Kasumi-1 (cell line): ENCODE results near the gene FAM24A.
"Not testable (repeated sequence)": the region's sequence is repeated elsewhere in the genome, so short reads cannot be mapped to it uniquely, and the experiment has no call there.

Experiments used
- DNase-seq, 2 experiments: peaks; one replicate each; lab custom pipeline; 2025; lab: John Stamatoyannopoulos, UW

Gene FAM24A

DNA sequence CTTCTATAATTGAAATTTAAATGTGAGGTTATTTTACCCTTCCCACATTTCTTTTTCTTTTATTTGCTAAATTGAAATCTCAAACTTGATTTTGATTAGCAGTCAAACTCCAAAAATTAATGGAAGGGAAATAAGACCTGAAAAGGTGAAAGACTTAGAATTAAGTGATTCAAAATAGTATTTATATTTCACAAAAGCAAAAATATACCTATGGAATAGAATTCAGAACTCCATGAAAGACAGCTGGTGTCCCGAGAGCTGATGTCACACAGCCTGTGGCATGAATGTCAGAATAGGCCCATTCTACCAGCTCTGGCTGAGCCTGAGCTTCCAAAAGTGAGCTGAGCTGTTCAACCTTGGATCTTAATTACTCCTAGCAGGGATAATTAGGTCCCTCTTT lies at the start of gene FAM24A:
FAM24A (plus strand) TSS at position 301 of the 400 bp plus-strand sequence. CDS start 1,025 bp downstream, outside the sequence.
- DNase-seq, result no peak

GRCh38 chr10:122861711-122862161 lies 48.7 kb upstream of the FAM24A start:
- no peak for DNase-seq

GRCh38 chr10:122863216-122864193 lies 46.9 kb upstream of the FAM24A start:
- no peak for DNase-seq

GRCh38 chr10:122864194-122864592 lies 46.2 kb upstream of the FAM24A start:
- no peak for DNase-seq

DNA sequence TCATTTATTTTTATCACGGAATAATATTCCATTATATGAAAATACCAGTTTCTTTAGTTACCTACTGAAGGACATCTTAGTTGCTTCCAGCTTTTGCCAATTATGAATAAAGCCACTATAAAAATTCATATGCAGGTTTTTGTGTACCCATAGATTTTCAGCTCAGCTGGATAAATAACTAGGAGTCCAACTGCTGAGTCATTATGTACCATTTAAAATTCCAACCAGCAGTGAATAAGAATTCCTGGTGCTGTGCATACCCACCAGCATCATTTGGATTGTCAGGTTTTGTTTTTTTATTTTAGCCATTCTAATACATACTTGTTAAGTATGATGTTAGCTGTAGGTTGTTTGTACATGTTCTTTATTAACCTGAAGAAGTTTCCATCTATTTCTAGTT lies 45.5 kb upstream of the FAM24A start:
- no peak for DNase-seq

DNA sequence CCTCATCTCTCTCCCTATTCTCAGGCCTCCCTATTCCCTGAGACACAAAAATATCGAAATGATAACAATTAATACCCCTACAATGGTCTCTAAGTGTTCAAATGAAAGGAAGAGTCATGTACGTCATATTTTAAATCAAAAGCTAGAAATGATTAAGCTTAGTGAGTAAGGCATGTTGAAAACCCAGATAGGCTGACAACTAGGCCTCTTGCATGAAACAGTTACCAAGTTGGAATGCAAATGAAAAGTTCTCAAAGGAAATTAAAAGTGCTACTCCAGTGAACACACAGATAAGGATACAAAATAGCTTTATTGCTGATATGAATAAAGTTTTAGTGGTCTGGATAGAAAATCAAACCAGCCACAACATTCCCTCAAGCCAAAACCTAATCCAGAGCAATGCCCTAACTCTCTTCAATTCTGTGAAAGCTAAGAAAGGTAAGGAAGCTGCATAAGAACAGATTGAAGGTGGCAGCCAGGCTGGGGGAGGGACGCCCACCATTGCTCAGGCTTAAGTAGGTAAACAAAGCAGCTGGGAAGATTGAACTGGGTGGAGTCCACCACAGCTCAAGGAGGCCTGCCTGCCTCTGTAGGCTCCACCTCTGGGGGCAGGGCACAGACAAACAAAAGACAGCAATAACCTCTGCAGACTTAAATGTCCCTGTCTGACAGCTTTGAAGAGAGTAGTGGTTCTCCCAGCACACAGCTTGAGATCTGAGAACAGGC lies 43.5 kb upstream of the FAM24A start:
- DNase-seq, result not testable (repeated sequence)

- not testable (repeated sequence) for DNase-seq
Observed at GRCh38 chr10:122868768-122869167, 41.6 kb upstream of the FAM24A start.

DNA sequence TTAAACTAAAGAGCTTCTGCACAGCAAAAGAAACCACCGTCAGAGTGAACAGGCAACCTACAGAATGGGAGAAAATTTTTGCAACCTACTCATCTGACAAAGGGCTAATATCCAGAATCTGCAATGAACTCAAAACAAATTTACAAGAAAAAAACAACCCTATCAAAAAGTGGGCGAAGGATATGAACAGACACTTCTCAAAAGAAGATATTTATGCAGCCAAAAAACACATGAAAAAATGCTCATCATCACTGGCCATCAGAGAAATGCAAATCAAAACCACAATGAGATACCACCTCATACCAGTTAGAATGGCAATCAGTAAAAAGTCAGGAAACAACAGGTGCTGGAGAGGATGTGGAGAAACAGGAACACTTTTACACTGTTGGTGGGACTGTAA lies 38.5 kb upstream of the FAM24A start:
- DNase-seq, result not testable (repeated sequence)

GRCh38 chr10:122875843-122876466 lies 34.5 kb upstream of the FAM24A start:
- no peak for DNase-seq

GRCh38 chr10:122876467-122876855 lies 33.9 kb upstream of the FAM24A start:
- DNase-seq, result no peak

DNA sequence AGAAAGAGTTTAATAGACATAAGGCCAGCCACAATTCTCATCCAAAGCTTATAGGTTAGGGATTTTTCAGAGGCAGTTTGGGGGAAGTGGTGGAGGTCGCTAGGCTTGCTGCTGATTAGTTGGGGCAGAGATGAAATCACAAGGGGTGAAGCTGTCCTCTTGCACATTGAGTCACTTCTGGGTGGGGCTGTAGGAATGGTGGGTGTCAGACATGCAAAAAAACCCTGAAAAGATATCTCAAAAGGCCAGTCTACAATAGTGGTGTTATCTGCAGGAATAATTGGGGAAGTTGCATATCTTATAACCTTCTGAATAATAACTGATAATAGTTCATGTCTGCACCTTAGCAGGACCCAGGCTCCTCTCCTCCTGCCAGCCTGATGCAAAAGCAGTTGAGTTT lies 33.1 kb upstream of the FAM24A start:
- no peak for DNase-seq

- peak; percentile 24 to 48 for DNase-seq
Observed at GRCh38 chr10:122878799-122879338, 31.5 kb upstream of the FAM24A start.

DNA sequence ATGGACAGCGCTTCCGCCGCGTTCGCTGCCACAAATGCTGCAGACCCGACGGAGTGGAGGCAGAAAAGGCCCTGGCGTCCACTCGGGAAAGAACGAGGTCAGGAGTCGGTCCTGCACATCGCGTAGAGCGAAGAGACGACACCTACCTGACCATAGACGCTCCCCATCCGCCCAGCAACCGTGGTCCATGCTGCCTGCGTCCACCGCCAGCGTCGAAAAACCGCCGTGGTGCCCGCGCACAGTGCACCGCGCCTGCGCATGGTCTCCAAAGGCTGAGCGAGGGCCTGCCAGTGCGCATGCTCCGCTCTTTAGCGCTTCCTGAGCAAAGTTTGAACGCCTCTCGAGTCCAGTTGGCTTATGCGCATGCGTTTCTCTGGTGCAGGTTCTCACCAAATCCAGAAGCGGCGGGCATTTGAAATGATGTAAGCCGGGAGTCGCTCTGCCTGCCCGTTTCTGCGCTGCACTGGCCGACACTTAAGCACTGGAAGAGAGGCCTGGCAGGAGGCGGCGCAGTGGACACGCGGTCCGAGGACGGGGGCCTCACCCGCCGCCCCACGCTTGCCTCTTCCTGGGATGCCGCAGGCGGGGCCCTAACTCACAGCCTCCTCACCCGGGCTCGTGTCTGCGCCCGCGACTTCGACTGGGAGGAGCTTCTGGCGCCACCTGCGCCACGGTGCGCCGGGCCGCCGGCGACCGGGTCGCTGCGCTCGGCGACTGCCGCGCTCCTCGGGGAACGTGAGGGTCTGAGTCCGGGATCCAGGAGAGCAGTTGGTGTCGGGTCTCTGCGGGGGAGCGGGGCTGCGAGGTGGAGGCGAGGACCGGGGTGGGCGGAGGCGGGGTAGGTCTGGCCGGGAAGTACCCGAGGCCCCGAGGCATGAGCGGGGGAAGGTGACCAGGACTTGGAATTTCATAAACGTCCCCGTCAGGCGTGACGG lies 30.8 kb upstream of the FAM24A start, which contains the start of gene FAM24B:
FAM24B (minus strand) TSS at position 243 of the 935 bp plus-strand sequence. CDS start 29,066 bp downstream, outside the sequence.
- DNase-seq, result peak; percentile 84 to 86

- no peak for DNase-seq
Observed at GRCh38 chr10:122882766-122883165, 27.6 kb upstream of the FAM24A start.

GRCh38 chr10:122884166-122884565 lies 26.2 kb upstream of the FAM24A start:
- peak in 1 of 2 experiments; percentile 8 for DNase-seq

- no peak for DNase-seq
Observed at GRCh38 chr10:122894261-122894944, 16.0 kb upstream of the FAM24A start.

DNA sequence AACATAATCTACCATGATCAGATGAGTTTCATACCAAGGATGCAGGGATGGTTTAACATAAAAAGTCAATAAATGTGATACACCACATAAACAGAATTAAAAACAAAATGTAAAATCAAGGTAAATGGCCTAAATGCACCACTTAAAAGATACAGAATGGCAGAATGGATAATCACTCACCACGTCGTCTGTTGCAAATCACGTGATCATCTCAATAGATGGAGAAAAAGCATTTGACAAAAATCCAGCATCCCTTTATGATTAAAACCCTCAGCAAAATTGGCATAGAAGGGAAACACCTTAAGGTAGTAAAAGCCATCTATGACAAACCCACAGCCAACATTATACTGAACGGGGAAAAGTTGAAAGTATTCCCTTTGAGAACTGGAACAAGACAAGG lies 6.5 kb upstream of the FAM24A start:
- not testable (repeated sequence) for DNase-seq

- DNase-seq, result peak; percentile 67 to 70
Observed at GRCh38 chr10:122911889-122912484, 1.6 kb downstream of the FAM24A start.

DNA sequence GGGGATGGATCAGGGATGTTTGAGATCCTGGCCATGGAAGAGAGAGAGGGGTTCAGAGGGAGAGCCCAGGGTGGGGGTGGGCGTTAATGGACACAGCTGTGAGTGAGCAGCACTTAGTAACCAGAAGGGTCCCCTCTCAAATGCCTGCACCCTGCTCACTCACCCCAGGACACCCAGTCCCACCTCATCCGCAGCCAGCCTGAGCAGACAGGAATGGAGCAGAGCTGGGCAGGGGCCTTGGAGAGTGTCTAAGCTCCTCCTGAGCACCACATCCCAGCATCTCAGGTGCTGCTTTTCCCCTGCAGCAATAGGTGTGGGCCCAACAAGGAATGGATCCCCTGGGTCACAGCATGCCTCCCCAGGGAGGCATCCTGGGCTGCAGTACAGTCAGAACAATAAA lies 5.3 kb downstream of the FAM24A start:
- DNase-seq, result no peak

DNA sequence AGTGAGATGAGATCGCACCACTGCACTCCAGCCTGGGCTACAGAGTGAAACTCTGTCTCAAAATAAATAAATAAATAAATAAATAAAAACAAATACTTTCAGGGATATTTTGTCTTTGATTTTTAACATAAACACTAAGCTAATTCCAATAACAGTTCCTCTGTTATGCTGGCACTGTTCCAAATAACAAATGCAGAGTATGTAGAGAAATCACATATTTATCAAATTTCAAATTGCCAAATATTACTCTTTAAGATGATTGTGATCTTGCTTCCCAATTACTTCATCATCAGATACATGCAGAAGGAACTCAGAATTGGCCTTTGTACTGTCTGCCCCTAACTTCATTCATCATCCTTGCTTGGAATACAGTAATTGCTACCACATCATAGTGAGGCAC lies 19.7 kb downstream of the FAM24A start:
- DNase-seq, result no peak
